Measurements from ENCODE around the gene SGSM1. TPM values are rescaled to one million over a fixed set of nuclear protein-coding genes. Genes with fewer than 3 reads are reported as not detected.

Gene SGSM1
- total RNA-seq, 4 donors from 2014 or later: 1.7 to 6.3 (median 3.7) TPM

- Histone ChIP-seq H3K4me1 (peaks cover 10% of the 10 kb centered on the region), H3K4me3 (no peak overlapping the region), H3K36me3 (no peaks in the 10 kb centered on the region), H3K9me3 (no peaks in the 10 kb centered on the region), H3K27me3 (peaks cover 10% of the 10 kb centered on the region), H3K27ac (no peak overlapping the region)
- DNase-seq (ENCODE audit: low spot score in 2 of 2): no peak
- TF ChIP-seq CTCF (IDR thresholded peaks at IDR 0.05) (no peak), EP300 (IDR thresholded peaks at IDR 0.05) (no peak), POLR2A (IDR thresholded peaks at IDR 0.05) (no peak), POLR2AphosphoS5 (IDR thresholded peaks at IDR 0.05) (no peak)
- WGBS: 42% methylated on average over 3 of the region's 3 CpGs
These were observed 18.2 kb downstream of the SGSM1 start for GRCh38 chr22:24824250-24824649.

- Histone ChIP-seq H3K4me1 (peaks cover 7% of the 10 kb centered on the region), H3K9me3 (no peaks in the 10 kb centered on the region), H3K4me3 (no peak overlapping the region), H3K36me3 (no peaks in the 10 kb centered on the region), H3K27ac (no peak overlapping the region), H3K27me3 (peaks cover 10% of the 10 kb centered on the region)
- TF ChIP-seq POLR2AphosphoS5 (IDR thresholded peaks at IDR 0.05): no peak
- TF ChIP-seq EP300 (IDR thresholded peaks at IDR 0.05): no peak
- no peak for TF ChIP-seq CTCF (IDR thresholded peaks at IDR 0.05)
- no peak for DNase-seq (ENCODE audit: low spot score in 2 of 2)
- WGBS: 87% methylated on average over 4 of the region's 4 CpGs
These were observed 18.9 kb downstream of the SGSM1 start for GRCh38 chr22:24824915-24825314.

GRCh38 chr22:24826710-24827285, 20.8 kb downstream of the SGSM1 start:
- TF ChIP-seq CTCF (IDR thresholded peaks at IDR 0.05) (no peak), POLR2AphosphoS5 (IDR thresholded peaks at IDR 0.05) (no peak), EP300 (IDR thresholded peaks at IDR 0.05) (no peak), POLR2A (IDR thresholded peaks at IDR 0.05) (no peak)
- H3K27ac ChIP-seq: no peak overlapping the region

GRCh38 chr22:24827296-24827695, 21.3 kb downstream of the SGSM1 start:
- peaks cover 10% of the 10 kb centered on the region for H3K27me3 ChIP-seq
- 36% methylated on average over 6 of the region's 9 CpGs for WGBS
- no peak overlapping the region for H3K27ac ChIP-seq
- DNase-seq (ENCODE audit: low spot score in 2 of 2): no peak
- H3K4me3 ChIP-seq: no peak overlapping the region
- H3K4me1 ChIP-seq: no peaks in the 10 kb centered on the region
- TF ChIP-seq POLR2A (IDR thresholded peaks at IDR 0.05) (no peak), EP300 (IDR thresholded peaks at IDR 0.05) (no peak), CTCF (IDR thresholded peaks at IDR 0.05) (no peak), POLR2AphosphoS5 (IDR thresholded peaks at IDR 0.05) (no peak)
- no peaks in the 10 kb centered on the region for H3K9me3 ChIP-seq
- H3K36me3 ChIP-seq: no peaks in the 10 kb centered on the region

More at GRCh38 chr22:24826710-24827285, 20.8 kb downstream of the SGSM1 start:
- DNase-seq (ENCODE audit: low spot score in 2 of 2): no peak
- no peak overlapping the region for H3K4me3 ChIP-seq
- WGBS: 90% methylated on average over 7 of the region's 7 CpGs
- H3K4me1 ChIP-seq: no peaks in the 10 kb centered on the region
- no peaks in the 10 kb centered on the region for H3K9me3 ChIP-seq
- H3K27me3 ChIP-seq: peaks cover 10% of the 10 kb centered on the region
- no peaks in the 10 kb centered on the region for H3K36me3 ChIP-seq

GRCh38 chr22:24830205-24830979, 24.4 kb downstream of the SGSM1 start:
- TF ChIP-seq EP300 (IDR thresholded peaks at IDR 0.05) (no peak), CTCF (IDR thresholded peaks at IDR 0.05) (no peak), POLR2A (IDR thresholded peaks at IDR 0.05) (no peak), POLR2AphosphoS5 (IDR thresholded peaks at IDR 0.05) (no peak)
- Histone ChIP-seq H3K36me3 (no peaks in the 10 kb centered on the region), H3K4me3 (no peak overlapping the region), H3K27ac (no peak overlapping the region), H3K4me1 (no peaks in the 10 kb centered on the region), H3K9me3 (no peaks in the 10 kb centered on the region), H3K27me3 (peaks cover 2% of the 10 kb centered on the region)
- DNase-seq (ENCODE audit: low spot score in 2 of 2): no peak
- WGBS: 68% methylated on average over 7 of the region's 7 CpGs

All from suprapubic skin (tissue), 4 donors.